NCI-H2196 treated with DMSO at 0.1 percent for 48 hours (cell line): ENCODE data around the gene CD300LF.

Experiments
- DNase-seq: peaks from one replicate; lab custom pipeline; 2025; ENCODE audit not compliant: unreplicated experiment; lab: John Stamatoyannopoulos, UW

Gene CD300LF

DNA sequence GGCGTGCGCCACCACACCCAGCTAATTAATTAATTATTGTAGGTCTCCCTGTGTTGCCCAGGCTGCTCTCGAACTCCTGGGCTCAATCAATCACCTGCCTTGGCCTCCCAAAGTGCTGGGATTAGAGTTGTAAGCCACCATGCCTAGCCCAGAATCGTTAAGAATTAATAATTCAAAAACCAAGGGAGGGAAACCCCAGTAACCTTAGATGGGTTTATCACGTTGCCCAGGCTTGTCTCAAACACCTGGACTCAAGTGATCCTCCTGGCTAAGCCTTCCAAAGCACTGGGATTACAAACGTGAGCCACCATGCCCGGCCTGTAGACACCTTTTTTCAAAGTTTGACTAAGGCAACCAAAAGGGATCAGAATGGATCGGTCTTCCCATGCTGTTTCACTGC, 21.6 kb downstream of the CD300LF start:
- no peak for DNase-seq

DNA sequence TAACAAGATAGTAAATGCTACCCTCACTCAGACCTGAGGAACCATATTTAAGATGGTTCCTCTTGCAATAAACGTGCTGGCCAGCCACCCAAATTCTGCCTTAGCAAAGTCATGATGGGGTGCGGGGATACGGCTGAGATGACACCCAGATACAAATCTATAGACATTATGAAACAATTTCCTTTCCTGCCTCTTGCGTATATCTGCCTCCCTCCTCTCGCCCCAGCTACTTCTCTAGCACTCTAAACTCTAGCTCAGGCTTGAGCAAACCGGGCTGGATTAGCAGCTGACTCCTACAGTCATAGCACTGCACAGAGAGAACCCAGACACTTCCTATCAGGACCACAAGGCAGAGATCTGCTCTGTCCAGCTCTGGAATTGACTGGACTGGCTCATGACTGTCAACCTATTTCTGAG, 22.3 kb downstream of the CD300LF start:
- no peak for DNase-seq

DNA sequence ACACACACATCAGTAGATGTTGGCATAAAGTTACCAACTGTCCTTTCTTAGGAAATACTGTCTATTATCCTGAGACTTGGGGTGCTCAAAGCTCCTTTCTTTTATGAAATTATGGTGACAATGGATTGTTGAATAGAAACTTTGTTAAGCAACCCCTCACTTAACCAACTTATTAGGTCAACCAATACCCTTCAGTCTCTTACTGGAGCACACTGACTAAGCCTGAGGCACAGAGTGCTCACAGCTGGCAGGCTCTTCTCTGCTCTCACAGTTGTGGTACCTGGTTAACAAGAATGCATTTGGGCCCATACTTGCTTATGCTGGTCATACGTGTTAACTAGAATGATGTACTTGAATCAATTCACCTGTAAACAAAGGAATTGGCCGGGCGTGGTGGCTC, 24.8 kb downstream of the CD300LF start:
- DNase-seq = no peak

DNA sequence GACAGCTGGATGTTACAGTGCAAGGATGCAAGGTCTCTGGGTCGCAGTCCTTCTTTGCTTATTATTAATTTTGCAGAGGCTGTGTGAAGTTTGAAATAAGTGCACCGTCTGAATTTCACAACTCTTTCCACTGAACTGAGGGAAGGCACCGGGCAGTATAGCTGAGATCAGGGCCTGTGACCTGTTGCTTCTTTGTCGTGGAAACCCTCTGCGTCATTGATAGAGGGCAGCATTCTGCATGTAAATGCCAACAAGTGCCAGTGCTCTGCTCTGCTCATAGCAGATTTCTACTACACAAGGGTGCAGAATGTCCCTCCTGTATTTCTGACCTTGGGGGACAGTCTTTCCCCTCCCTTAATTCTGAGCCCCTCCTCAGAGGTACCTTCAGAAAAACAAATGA, 26.0 kb downstream of the CD300LF start:
- peak; percentile 13 for DNase-seq

GRCh38 chr17:74682471-74683190, 30.1 kb downstream of the CD300LF start:
- DNase-seq = no peak

- no peak for DNase-seq
Measured at GRCh38 chr17:74682028-74682427, 30.7 kb downstream of the CD300LF start.

- DNase-seq = no peak
Measured at GRCh38 chr17:74680941-74681340, 31.8 kb downstream of the CD300LF start.

DNA sequence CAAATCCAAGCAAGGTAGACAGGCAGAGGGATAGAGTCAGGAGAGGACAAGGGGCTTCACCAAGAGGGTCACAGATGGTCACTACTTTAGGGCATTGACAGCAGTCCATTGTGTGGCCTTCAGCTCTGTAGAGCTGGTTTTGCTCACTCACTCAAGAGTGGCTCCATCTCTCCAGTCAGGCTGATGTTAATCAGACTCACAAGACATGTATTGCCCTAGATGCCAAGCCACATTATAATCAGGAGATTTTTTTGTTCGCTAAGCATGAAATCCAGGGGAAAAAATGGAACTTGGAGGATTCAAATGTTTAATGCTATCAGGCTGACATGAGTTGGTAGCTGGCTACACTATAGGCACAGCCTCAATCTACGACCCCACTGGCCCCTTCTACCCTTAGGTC, 32.5 kb downstream of the CD300LF start:
- DNase-seq = no peak

DNA sequence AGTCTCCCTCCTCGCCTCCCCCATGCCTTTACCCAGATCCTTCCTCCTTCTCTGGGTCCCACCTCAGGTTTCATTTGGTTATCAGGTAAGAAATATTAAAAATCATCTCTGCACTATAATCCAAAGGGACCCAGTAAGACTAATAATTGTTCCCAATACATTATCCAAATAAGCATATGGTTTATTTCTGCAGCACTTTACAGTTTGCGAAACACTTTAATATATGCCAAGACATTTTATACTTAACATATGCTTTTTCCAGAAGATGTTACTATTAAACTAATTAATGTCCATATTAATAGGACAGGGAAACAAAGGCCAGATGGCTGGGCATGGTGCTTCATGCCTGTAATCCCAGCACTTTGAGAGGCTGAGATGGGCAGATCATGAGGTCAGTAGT, 33.3 kb downstream of the CD300LF start:
- DNase-seq = no peak

GRCh38 chr17:74678541-74678940, 34.2 kb downstream of the CD300LF start:
- DNase-seq = no peak

- DNase-seq = peak; percentile 56
Measured at GRCh38 chr17:74677558-74678466, 34.9 kb downstream of the CD300LF start.

GRCh38 chr17:74671031-74671771, 41.5 kb downstream of the CD300LF start:
- DNase-seq = no peak

DNA sequence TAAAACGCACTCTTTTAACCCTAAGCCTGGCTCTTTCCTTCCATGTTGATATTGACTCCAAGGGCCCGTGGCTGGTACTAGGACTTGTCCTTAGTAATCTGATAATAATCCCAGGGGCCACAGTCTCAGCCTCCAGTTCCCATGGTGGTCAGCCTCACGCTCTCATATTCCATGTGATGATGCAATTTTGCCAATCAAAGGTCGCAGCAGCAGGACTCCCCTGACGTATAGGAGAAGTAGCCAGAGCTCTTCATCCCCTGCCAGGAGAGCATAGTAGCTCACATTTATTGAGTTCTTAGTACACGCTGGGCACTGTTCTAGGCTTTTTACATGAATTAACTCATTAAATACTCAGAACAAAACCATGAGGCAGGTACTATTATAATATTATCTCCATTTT, 42.4 kb downstream of the CD300LF start:
- DNase-seq = no peak

- no peak for DNase-seq
Measured at GRCh38 chr17:74663561-74663960, 49.2 kb downstream of the CD300LF start.

- DNase-seq = no peak
Measured at GRCh38 chr17:74659889-74660288, 52.8 kb downstream of the CD300LF start.

- DNase-seq = no peak
Measured at GRCh38 chr17:74658620-74659019, 54.1 kb downstream of the CD300LF start.

- DNase-seq = no peak
Measured at GRCh38 chr17:74654742-74655141, 58.0 kb downstream of the CD300LF start.

GRCh38 chr17:74652020-74652419, 60.7 kb downstream of the CD300LF start:
- DNase-seq = no peak

DNA sequence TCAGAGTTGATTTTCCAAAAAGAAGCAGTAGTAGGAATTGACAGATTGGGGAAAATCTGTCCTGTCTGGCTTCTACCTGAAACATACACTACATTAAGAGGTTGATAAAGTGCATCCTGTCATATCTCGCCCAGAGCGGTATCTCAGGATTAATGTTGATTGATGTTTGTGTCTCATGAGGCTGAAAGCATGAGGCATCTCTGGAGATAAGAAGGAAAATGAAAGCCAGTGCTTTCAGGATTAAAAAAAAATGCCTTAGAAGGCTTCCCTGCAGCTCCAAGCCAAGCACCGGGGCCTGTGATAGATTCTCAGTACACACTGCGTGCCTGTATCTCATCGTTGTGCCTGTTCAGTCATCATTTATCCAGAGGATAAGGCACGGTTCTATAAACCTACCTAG, 62.8 kb downstream of the CD300LF start:
- no peak for DNase-seq

- DNase-seq = no peak
Measured at GRCh38 chr17:74647871-74648672, 64.7 kb downstream of the CD300LF start.

- no peak for DNase-seq
Measured at GRCh38 chr17:74646231-74646630, 66.5 kb downstream of the CD300LF start.
